Measurements from ENCODE around the gene PPAN. TPM values are rescaled to one million over a fixed set of nuclear protein-coding genes. Genes with fewer than 3 reads are reported as not detected.

The PPAN gene
- total and polyA plus RNA-seq, 4 donors, result 15.0 to 61.4 (median 47.5) TPM

DNA sequence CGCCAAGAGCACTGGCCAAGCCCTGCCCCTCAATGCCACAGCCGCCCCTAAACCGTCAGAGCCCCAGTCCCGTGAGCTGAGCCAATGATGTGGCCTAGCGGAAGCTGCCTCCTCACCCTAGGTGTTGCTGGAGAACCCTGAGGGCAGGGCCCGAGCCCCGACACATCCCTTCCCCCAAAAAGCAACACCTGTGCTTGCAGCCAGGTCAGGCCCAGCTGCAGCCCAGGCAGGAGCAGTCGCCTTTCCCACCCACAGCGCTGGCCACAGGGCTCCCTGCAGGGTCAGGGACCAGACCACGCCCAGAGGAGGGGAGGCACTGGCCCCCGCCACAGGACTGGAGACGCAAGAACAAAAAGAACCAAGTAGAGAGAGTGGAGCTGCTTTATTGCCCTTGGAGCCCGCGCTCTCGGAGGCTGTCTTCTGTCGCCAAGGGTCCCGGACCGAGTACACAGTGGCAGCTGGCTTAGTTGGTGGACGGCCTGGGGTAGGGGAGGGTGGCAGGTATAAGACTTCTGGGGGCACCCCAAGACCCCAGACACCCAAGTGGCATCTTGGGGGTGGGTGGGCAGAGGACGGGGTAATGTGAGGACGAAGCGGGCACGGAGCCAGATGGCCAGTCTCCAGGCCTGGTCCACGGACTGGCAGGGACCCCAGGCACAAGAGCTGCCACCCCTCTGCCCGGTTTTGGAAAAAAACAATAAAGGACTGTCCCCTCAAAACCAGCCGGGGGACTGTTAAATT lies 8.7 kb downstream of the PPAN start:
- Histone ChIP-seq H3K27ac (ENCODE audit: low read depth in 1 of 2, low read length in 1 of 2) (no peak overlapping the region), H3K4me1 (ENCODE audit: control insufficient read depth in 5 of 5, insufficient read depth in 5 of 5, low read length in 5 of 5) (peaks cover 0 to 14% (median 5%) of the 10 kb centered on the region in 5 donors), H3K27me3 (ENCODE audit: control insufficient read depth in 3 of 3, insufficient read depth in 3 of 3, low read length in 2 of 3) (no peaks in the 10 kb centered on the region), H3K9me3 (ENCODE audit: control insufficient read depth in 4 of 4, insufficient read depth in 3 of 4, low read length in 3 of 4) (no peaks in the 10 kb centered on the region), H3K36me3 (ENCODE audit: control insufficient read depth in 4 of 4, insufficient read depth in 4 of 4, low read length in 4 of 4) (peaks cover 7 to 60% (median 14%) of the 10 kb centered on the region in 4 donors), H3K4me3 (no peak overlapping the region), H3K9ac (ENCODE audit: insufficient read depth in 1 of 2, low read length in 2 of 2) (no peak overlapping the region)
- TF ChIP-seq, protein P1, sequence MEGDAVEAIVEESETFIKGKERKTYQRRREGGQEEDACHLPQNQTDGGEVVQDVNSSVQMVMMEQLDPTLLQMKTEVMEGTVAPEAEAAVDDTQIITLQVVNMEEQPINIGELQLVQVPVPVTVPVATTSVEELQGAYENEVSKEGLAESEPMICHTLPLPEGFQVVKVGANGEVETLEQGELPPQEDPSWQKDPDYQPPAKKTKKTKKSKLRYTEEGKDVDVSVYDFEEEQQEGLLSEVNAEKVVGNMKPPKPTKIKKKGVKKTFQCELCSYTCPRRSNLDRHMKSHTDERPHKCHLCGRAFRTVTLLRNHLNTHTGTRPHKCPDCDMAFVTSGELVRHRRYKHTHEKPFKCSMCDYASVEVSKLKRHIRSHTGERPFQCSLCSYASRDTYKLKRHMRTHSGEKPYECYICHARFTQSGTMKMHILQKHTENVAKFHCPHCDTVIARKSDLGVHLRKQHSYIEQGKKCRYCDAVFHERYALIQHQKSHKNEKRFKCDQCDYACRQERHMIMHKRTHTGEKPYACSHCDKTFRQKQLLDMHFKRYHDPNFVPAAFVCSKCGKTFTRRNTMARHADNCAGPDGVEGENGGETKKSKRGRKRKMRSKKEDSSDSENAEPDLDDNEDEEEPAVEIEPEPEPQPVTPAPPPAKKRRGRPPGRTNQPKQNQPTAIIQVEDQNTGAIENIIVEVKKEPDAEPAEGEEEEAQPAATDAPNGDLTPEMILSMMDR (IDR thresholded peaks at IDR 0.05; ENCODE audit: control extremely low read depth, extremely low read depth), result no peak
- no peak for DNase-seq
- WGBS, 2 donors, result 86 to 88% methylated on average over 26 of the region's 26 CpGs
- ATAC-seq (ENCODE audit: insufficient read depth, low FRiP score), result no peak

DNA sequence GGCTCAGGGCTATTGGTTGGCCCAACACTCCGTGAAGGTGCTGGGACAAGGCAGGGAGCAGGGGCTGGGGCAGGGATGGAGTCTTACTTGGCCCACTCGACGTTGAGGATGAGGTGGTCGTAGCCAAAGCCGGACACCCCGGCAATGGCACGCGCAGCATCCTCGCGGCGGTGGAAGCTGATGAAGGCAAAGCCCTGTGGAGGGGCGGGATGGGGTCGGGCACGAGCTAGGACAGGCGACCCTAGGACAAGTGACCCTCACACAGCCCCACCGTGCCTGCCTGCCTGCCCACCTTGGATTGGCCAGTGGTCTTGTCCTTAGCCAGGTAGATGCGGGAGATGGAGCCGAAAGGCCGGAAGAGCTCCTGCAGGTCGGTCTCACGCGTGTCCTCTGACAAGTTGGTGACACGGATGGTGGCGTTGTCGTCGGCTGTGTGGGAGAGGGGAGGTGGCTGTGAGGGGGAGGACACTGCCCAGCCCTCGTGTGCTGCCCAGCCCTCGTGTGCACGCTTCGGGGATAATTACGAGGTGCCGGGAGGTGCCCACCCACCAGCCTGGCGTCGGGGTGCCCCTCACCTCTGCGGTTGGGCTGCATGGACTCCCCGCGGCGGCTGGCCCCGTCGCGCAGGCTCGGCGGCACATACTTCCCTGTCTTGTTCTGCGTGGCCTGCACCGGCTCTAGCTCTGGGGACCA lies 9.4 kb downstream of the PPAN start:
- 91% methylated on average over 45 of the region's 45 CpGs for WGBS, 2 donors
- ATAC-seq (ENCODE audit: insufficient read depth, low FRiP score) (no peak), DNase-seq (no peak)
- Histone ChIP-seq H3K4me3 (no peak overlapping the region), H3K9me3 (ENCODE audit: control insufficient read depth in 4 of 4, insufficient read depth in 3 of 4, low read length in 3 of 4) (no peaks in the 10 kb centered on the region), H3K9ac (ENCODE audit: insufficient read depth in 1 of 2, low read length in 2 of 2) (no peak overlapping the region), H3K4me1 (ENCODE audit: control insufficient read depth in 5 of 5, insufficient read depth in 5 of 5, low read length in 5 of 5) (peaks cover 0 to 15% (median 5%) of the 10 kb centered on the region in 5 donors), H3K36me3 (ENCODE audit: control insufficient read depth in 4 of 4, insufficient read depth in 4 of 4, low read length in 4 of 4) (peaks cover 7 to 53% (median 13%) of the 10 kb centered on the region in 4 donors), H3K27me3 (ENCODE audit: control insufficient read depth in 3 of 3, insufficient read depth in 3 of 3, low read length in 2 of 3) (no peaks in the 10 kb centered on the region), H3K27ac (ENCODE audit: low read depth in 1 of 2, low read length in 1 of 2) (no peak overlapping the region)
- TF ChIP-seq, protein P1 (IDR thresholded peaks at IDR 0.05; ENCODE audit: control extremely low read depth, extremely low read depth), result no peak

DNA sequence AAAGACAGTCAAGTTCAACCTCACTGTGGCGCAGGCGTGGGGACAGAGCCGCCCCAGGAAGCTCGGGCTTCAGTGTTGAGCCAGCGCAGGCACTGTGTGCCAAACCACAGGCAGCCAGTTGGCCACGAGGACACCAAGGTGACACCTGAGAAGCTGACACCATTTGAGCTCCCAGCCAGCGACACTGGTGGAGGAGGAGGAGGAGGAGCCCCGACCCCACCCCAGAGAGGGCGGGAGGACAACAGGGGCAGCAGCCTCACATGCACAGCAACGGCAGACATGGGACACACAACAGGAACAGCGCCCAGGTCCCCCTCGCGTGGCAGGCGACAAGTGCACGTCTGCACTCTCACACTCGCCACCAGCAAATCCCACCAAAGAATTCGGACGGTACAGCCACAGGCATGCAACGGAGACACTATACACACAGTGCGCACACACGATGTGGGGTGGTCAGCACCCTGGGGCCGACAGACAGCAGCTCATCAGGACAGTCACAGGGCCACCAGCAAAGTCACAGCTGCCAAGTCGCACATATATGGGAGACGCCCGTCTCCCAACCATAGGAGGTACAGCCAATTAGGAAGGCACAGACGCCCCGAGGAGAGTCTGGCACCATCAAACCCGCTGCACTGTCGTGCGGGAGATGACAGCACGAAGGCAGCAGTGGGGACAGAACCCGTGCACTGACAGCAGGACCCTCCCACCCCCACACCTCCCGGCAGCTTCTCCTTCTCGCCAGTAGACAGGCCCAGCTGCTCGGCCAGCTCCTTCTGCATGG lies 10.1 kb downstream of the PPAN start:
- Histone ChIP-seq H3K36me3 (ENCODE audit: control insufficient read depth in 4 of 4, insufficient read depth in 4 of 4, low read length in 4 of 4) (peaks cover 1 to 45% (median 13%) of the 10 kb centered on the region in 4 donors), H3K27me3 (ENCODE audit: control insufficient read depth in 3 of 3, insufficient read depth in 3 of 3, low read length in 2 of 3) (no peaks in the 10 kb centered on the region), H3K9me3 (ENCODE audit: control insufficient read depth in 4 of 4, insufficient read depth in 3 of 4, low read length in 3 of 4) (no peaks in the 10 kb centered on the region), H3K4me3 (no peak overlapping the region), H3K27ac (ENCODE audit: low read depth in 1 of 2, low read length in 1 of 2) (no peak overlapping the region), H3K9ac (ENCODE audit: insufficient read depth in 1 of 2, low read length in 2 of 2) (no peak overlapping the region), H3K4me1 (ENCODE audit: control insufficient read depth in 5 of 5, insufficient read depth in 5 of 5, low read length in 5 of 5) (peaks cover 0 to 13% (median 5%) of the 10 kb centered on the region in 5 donors)
- 88 to 90% methylated on average over 35 of the region's 35 CpGs for WGBS, 2 donors
- DNase-seq (no peak), ATAC-seq (ENCODE audit: insufficient read depth, low FRiP score) (no peak)
- TF ChIP-seq, protein P1 (IDR thresholded peaks at IDR 0.05; ENCODE audit: control extremely low read depth, extremely low read depth), result no peak

All from lung (tissue), 12 donors.